Heart left ventricle (tissue), 13 donors: Measurements from ENCODE around the gene NIPBL.

Source experiments
- CTCF ChIP-seq, 12 donors: fragments of 200-600 bp; sonication (generic) in 4 of 12; IDR thresholded peaks; one replicate each; pipeline versions ENCODE4 v1.5.0 to v1.8.0; 2018 to 2022; ENCODE audit warnings: antibody characterized with exemption in 12 of 12, mild to moderate bottlenecking in 5 of 12
- POLR2A ChIP-seq, 2 donors: fragments of 450-650 bp; IDR thresholded peaks; one replicate each; pipeline ENCODE4 v1.6.1; 2017; ENCODE audit warnings: antibody characterized with exemption in 2 of 2, mild to moderate bottlenecking in 2 of 2, moderate library complexity in 2 of 2
- donor health status: ischemic (EF 13 %, LVEDD 7.1; RV severe dilation, severe dysfunction).
- donor health status: DM: no; HTN: yes; CAD: no.
- donor health status: DM: no; HTN: no; CAD: no.
- donor health status: ischemic (EF 25% LVEDD 6.9; RV normal size, moderate dysfunction).
- donor health status: ischemic (EF 25% LVEDD 5.7; RV mildly dilated, moderate dysfunction).
- donor health status: ischemic (EF 35%, LVEDD 5.7; RV mildly dilated, moderate dysfunction).
- donor health status: nonischemic (EF 11% LVEDD 7.7; RV severe dilation, severe dysfunction).
- donor health status: DM: yes; HTN: yes; CAD: no.
- donor health status: PGD.
- donor health status: ischemic (EF 29% LVEDD 5.4; RV normal size, mild dysfunction).
- donor health status: nonischemic (EF 23%, LVEDD 6.1; RV moderate dilation, normal function).

GRCh38 chr5:36958612-36959011 is 82.0 kb downstream of the NIPBL start:
- TF ChIP-seq POLR2A (IDR thresholded peaks at IDR 0.05) (no peak), CTCF (IDR thresholded peaks at IDR 0.05) (no peak)
